HCT116 (cell line): ENCODE results near the gene SLC25A3. TPM values are rescaled to one million over a fixed set of nuclear protein-coding genes. Genes with fewer than 3 reads are reported as not detected.

Experiments used
- ATAC-seq: fragments of 200-7000 bp; cut with Tn5 transposase; 2 replicates; pipeline ENCODE4 v1.9.1; 2020; ENCODE audit warnings: mild to moderate bottlenecking, moderate library complexity
- BruUV-seq: library from RNA; stranded (reverse); fragments of 400-500 nt; replicated peaks from 2 replicates; lab custom pipeline; 2021; lab: Mats Ljungman, UMichigan
- CTCF ChIA-PET: fragments of 300-600 bp; sonication (Branson Sonifier 250); formaldehyde crosslinking; loops from one replicate; lab custom pipeline; 2021; ENCODE audit warnings: antibody characterized with exemption; lab: Charles Lee
- POLR2A ChIA-PET: fragments of 300-600, 350-600 bp; sonication (Branson Sonifier 250); formaldehyde crosslinking; loops from one replicate; lab custom pipeline; 2021; ENCODE audit warnings: antibody characterized with exemption; lab: Charles Lee
- RAD21 ChIA-PET, 2 experiments: fragments of 300-600 bp; sonication (Branson Sonifier 250); formaldehyde crosslinking; loops; one replicate each; lab custom pipeline; 2023; ENCODE audit warnings: low total read pairs in 2 of 2; ENCODE audit not compliant: uncharacterized antibody in 2 of 2, unreplicated experiment in 2 of 2, low non-redundant PET in 1 of 2; lab: Charles Lee
- DNase-seq: peaks from one replicate; pipeline ENCODE4 v3.0.0-alpha.2; 2010; ENCODE audit warnings: low read depth, low spot score
- H2AFZ ChIP-seq: fragments of 200-600 bp; shearing (Covaris generic), sonication (generic); 2 replicates; pipeline ENCODE4 v1.6.1; 2017; ENCODE audit warnings: low read depth, mixed run types, mixed read lengths, antibody characterized with exemption, low read length; ENCODE audit not compliant: poor library complexity, severe bottlenecking
- H3K27ac ChIP-seq: 2 replicates; pipeline ENCODE4 v1.5.1; 2012; ENCODE audit warnings: low read depth, low read length
- H3K27me3 ChIP-seq: fragments of 200-600 bp; sonication (generic); 2 replicates; pipeline ENCODE4 v1.6.1; 2016; ENCODE audit warnings: mixed run types, low read length, mixed read lengths; ENCODE audit not compliant: insufficient read depth
- H3K36me3 ChIP-seq, 2 experiments: fragments of 200-500 bp in 1 of 2; fragments of 200-600 bp in 1 of 2; sonication (Bioruptor generic) in 1 of 2; sonication (generic) in 1 of 2; 2 replicates each; pipeline versions ENCODE4 v1.5.1 to v1.6.1; 2014 to 2016; ENCODE audit warnings: low read length in 2 of 2, inconsistent platforms in 1 of 2, mixed read lengths in 1 of 2, mixed run types in 1 of 2; ENCODE audit not compliant: insufficient read depth in 2 of 2, control insufficient read depth in 1 of 2
- H3K4me1 ChIP-seq, 2 experiments: fragments of 200-600 bp in 1 of 2; sonication (generic) in 1 of 2; 2 replicates each; pipeline versions ENCODE4 v1.5.1 to v1.6.1; 2012 to 2017; ENCODE audit warnings: low read length in 2 of 2, inconsistent platforms in 1 of 2, mild to moderate bottlenecking in 1 of 2, mixed read lengths in 1 of 2, mixed run types in 1 of 2, moderate library complexity in 1 of 2; ENCODE audit not compliant: insufficient read depth in 2 of 2, control insufficient read depth in 1 of 2
- H3K4me2 ChIP-seq: fragments of 200-600 bp; sonication (generic); 2 replicates; pipeline ENCODE4 v1.6.1; 2017; ENCODE audit warnings: mixed run types, low read length, mixed read lengths
- H3K4me3 ChIP-seq, 2 experiments: fragments of 200-600 bp in 1 of 2; sonication (generic) in 1 of 2; replicated peaks in 1 of 2; 2 replicates each; pipeline ENCODE4 v1.5.1; 2011 to 2016; ENCODE audit warnings: low read length in 2 of 2, control low read depth in 1 of 2, low read depth in 1 of 2, mild to moderate bottlenecking in 1 of 2, mixed read lengths in 1 of 2, mixed run types in 1 of 2
- H3K79me2 ChIP-seq: fragments of 200-600 bp; sonication (generic); 2 replicates; pipeline ENCODE4 v1.6.1; 2017; ENCODE audit warnings: mild to moderate bottlenecking, mixed run types, low read length, moderate library complexity, mixed read lengths; ENCODE audit not compliant: insufficient read depth
- H3K9ac ChIP-seq: fragments of 200-600 bp; sonication (generic); 2 replicates; pipeline ENCODE4 v1.6.1; 2016; ENCODE audit warnings: low read length, mixed read lengths
- H3K9me2 ChIP-seq: fragments of 200-600 bp; sonication (generic), shearing (Covaris generic); 2 replicates; pipeline ENCODE4 v1.6.1; 2017; ENCODE audit warnings: mixed run types, mild to moderate bottlenecking, moderate library complexity; ENCODE audit not compliant: insufficient read depth
- H3K9me3 ChIP-seq, 2 experiments: fragments of 200-500 bp in 1 of 2; fragments of 200-600 bp in 1 of 2; sonication (Bioruptor generic) in 1 of 2; sonication (generic) in 1 of 2; 2 replicates each; pipeline ENCODE4 v1.6.1; 2014 to 2017; ENCODE audit warnings: low read length in 2 of 2, mixed read lengths in 2 of 2, inconsistent platforms in 1 of 2, low read depth in 1 of 2, mild to moderate bottlenecking in 1 of 2, mixed run types in 1 of 2, moderate library complexity in 1 of 2; ENCODE audit not compliant: control insufficient read depth in 1 of 2, insufficient read depth in 1 of 2
- H4K20me1 ChIP-seq: fragments of 200-600 bp; sonication (generic), shearing (Covaris generic); 2 replicates; pipeline ENCODE4 v1.6.1; 2017; ENCODE audit warnings: mixed run types, mild to moderate bottlenecking, moderate library complexity; ENCODE audit not compliant: insufficient read depth
- ATF3 ChIP-seq: IDR thresholded peaks from 2 replicates; pipeline ENCODE4 v1.6.1; 2012
- ELF1 ChIP-seq: IDR thresholded peaks from 2 replicates; pipeline ENCODE4 v1.6.1; 2012; ENCODE audit warnings: low read depth, borderline replicate concordance
- JUND ChIP-seq: IDR thresholded peaks from 2 replicates; pipeline ENCODE4 v1.6.1; 2012
- POLR2AphosphoS5 ChIP-seq: IDR thresholded peaks from 2 replicates; pipeline ENCODE4 v1.6.1; 2011; ENCODE audit warnings: mild to moderate bottlenecking, low read depth, low read length, moderate library complexity
- RAD21 ChIP-seq: IDR thresholded peaks from 2 replicates; pipeline ENCODE4 v1.6.1; 2012; ENCODE audit warnings: low read depth, mild to moderate bottlenecking
- ZNF274 ChIP-seq: fragments of 200-500 bp; sonication (Bioruptor generic); IDR thresholded peaks from 2 replicates; pipeline ENCODE4 v1.6.1; 2014; ENCODE audit warnings: mild to moderate bottlenecking, low read depth, low read length, inconsistent platforms
- intact Hi-C: fragments of 100-400 bp; cut with micrococcal nuclease; formaldehyde crosslinking; loops from 2 replicates; pipeline ENCODE4 v1.10.0; 2022
- total RNA-seq: library from RNA; stranded (reverse); gene quantifications from one replicate; pipeline ENCODE4 v1.2.1, GENCODE V29; 2021; ENCODE audit not compliant: unreplicated experiment

SLC25A3 gene
- total RNA-seq, 1 experiment from 2014 or later: 927 TPM

DNA sequence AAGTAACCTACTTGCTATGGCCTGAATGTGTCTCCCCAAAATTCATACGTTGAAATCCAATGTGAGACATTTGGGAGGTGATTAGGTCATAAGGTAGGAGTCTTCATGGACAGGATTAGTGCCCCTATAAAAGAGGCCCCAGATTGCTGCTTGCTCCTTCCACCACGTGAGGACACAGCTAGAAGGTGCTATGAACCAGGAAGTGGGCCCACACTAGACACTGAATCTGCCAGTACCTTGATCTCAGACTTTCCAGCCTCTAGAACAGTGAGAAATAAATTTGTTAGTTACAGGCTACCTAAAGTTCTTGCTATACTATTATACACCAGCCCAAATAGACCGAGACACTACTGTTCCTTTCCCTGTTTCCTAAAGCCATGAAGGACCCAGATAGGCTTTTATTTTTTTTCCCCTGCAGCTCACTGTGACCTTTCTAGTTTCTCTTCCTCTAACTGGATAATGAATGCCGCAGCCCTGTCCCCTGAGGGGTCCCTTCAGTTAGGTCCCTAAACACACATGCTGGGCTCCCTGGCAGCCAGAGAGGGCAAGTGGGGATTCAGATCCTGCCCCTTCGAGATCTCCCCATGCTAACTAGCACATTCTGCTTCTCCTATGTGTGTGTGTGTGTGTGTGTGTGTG is 19.3 kb downstream of the SLC25A3 start:
- intact Hi-C loops: no loop called here
- ATAC-seq (peak; percentile 27; the same call in 1 of the 2 replicates), DNase-seq (no peak)
- POLR2A ChIA-PET: no interaction called here
- Histone ChIP-seq H3K4me3 (no peak overlapping the region), H3K4me1 (no peaks in the 10 kb centered on the region), H3K4me2 (no peak overlapping the region), H3K27ac (no peak overlapping the region), H3K36me3 (no peaks in the 10 kb centered on the region), H4K20me1 (no peaks in the 10 kb centered on the region), H3K79me2 (no peaks in the 10 kb centered on the region), H3K9me3 (no peaks in the 10 kb centered on the region), H2AFZ (no peak overlapping the region), H3K9ac (no peak overlapping the region), H3K9me2 (no peaks in the 10 kb centered on the region; the same call in 1 of the 2 replicates)
- BruUV-seq: no TSS peak
- RAD21 ChIA-PET: no interaction called here
- no peak for TF ChIP-seq POLR2AphosphoS5
- TF ChIP-seq ZNF274: no peak
- TF ChIP-seq, all 23 proteins: peak for 0
- CTCF ChIA-PET: no interaction called here
- no peaks in the 10 kb centered on the region for H3K27me3 ChIP-seq

GRCh38 chr12:98618952-98619351 is 25.5 kb downstream of the SLC25A3 start:
- Histone ChIP-seq H3K27ac (no peak overlapping the region), H4K20me1 (no peaks in the 10 kb centered on the region), H3K36me3 (no peaks in the 10 kb centered on the region), H3K9me3 (no peaks in the 10 kb centered on the region), H2AFZ (no peak overlapping the region), H3K9ac (no peak overlapping the region)
- CTCF ChIA-PET: interaction anchor here (1.2 kb wide), 1 partner anchor 52 kb away, joined by 3 read pairs; no protein-coding TSS in a partner anchor
- intact Hi-C loops: no loop called here
- ATAC-seq: no peak
- TF ChIP-seq JUND: no peak
- TF ChIP-seq ELF1: no peak
- no peak for TF ChIP-seq ATF3
- TF ChIP-seq RAD21: no peak
- TF ChIP-seq, all 23 proteins: peak for 0
- BruUV-seq: no TSS peak
- RAD21 ChIA-PET: no interaction called here
- H3K79me2 ChIP-seq: no peaks in the 10 kb centered on the region
- no peaks in the 10 kb centered on the region for H3K4me1 ChIP-seq
- POLR2A ChIA-PET: interaction anchor here (1.0 kb wide), 1 partner anchor 24 kb away, joined by 3 read pairs; no protein-coding TSS in a partner anchor
- H3K27me3 ChIP-seq: no peaks in the 10 kb centered on the region
- DNase-seq: no peak
- H3K9me2 ChIP-seq: no peaks in the 10 kb centered on the region; the same call in 1 of the 2 replicates
- H3K4me3 ChIP-seq: no peak overlapping the region
- H3K4me2 ChIP-seq: no peak overlapping the region
